ENCODE measurements around the gene MAP3K5. TPM values are rescaled to one million over a fixed set of nuclear protein-coding genes. Genes with fewer than 3 reads are reported as not detected.
"Not testable (repeated sequence)": the region's sequence is repeated elsewhere in the genome, so short reads cannot be mapped to it uniquely, and the experiment has no call there.

The MAP3K5 gene
- total RNA-seq, 1 donor from 2014 or later, result 0.09 TPM

- TF ChIP-seq CTCF (conservative IDR thresholded peaks at IDR 0.05), result no peak
- no peak for DNase-seq (ENCODE audit: low read depth, low spot score)
- peaks cover 7% of the 10 kb centered on the region for H3K9me3 Mint-ChIP-seq
- no peaks in the 10 kb centered on the region for H3K36me3 Mint-ChIP-seq (ENCODE audit: low read depth)
- no peak overlapping the region for H3K4me3 Mint-ChIP-seq
- no peak overlapping the region for H3K27ac Mint-ChIP-seq (ENCODE audit: unreplicated experiment)
- H3K27me3 Mint-ChIP-seq (ENCODE audit: low read depth), result no peaks in the 10 kb centered on the region
- H3K4me1 Mint-ChIP-seq, result no peaks in the 10 kb centered on the region
Observed at GRCh38 chr6:136594671-136595070, 197.6 kb downstream of the MAP3K5 start.

- H3K36me3 Mint-ChIP-seq (ENCODE audit: low read depth), result no peaks in the 10 kb centered on the region
Observed at GRCh38 chr6:136593748-136594490, 198.4 kb downstream of the MAP3K5 start.

GRCh38 chr6:136592930-136593673 lies 199.2 kb downstream of the MAP3K5 start:
- Mint-ChIP-seq H3K4me1 (no peaks in the 10 kb centered on the region), H3K27me3 (ENCODE audit: low read depth) (no peaks in the 10 kb centered on the region), H3K4me3 (no peak overlapping the region), H3K27ac (ENCODE audit: unreplicated experiment) (no peak overlapping the region), H3K36me3 (ENCODE audit: low read depth) (no peaks in the 10 kb centered on the region), H3K9me3 (peaks cover 7% of the 10 kb centered on the region)
- DNase-seq (ENCODE audit: low read depth, low spot score), result no peak
- TF ChIP-seq CTCF (conservative IDR thresholded peaks at IDR 0.05), result no peak

More at GRCh38 chr6:136593748-136594490, 198.4 kb downstream of the MAP3K5 start:
- no peaks in the 10 kb centered on the region for H3K4me1 Mint-ChIP-seq
- H3K27ac Mint-ChIP-seq (ENCODE audit: unreplicated experiment), result no peak overlapping the region
- H3K4me3 Mint-ChIP-seq, result no peak overlapping the region
- H3K27me3 Mint-ChIP-seq (ENCODE audit: low read depth), result no peaks in the 10 kb centered on the region
- no peak for DNase-seq (ENCODE audit: low read depth, low spot score)
- H3K9me3 Mint-ChIP-seq, result peaks cover 7% of the 10 kb centered on the region
- no peak for TF ChIP-seq CTCF (conservative IDR thresholded peaks at IDR 0.05)

- Mint-ChIP-seq H3K27ac (ENCODE audit: unreplicated experiment) (no peak overlapping the region), H3K36me3 (ENCODE audit: low read depth) (no peaks in the 10 kb centered on the region), H3K27me3 (ENCODE audit: low read depth) (no peaks in the 10 kb centered on the region), H3K4me3 (no peak overlapping the region), H3K4me1 (no peaks in the 10 kb centered on the region), H3K9me3 (peaks cover 7% of the 10 kb centered on the region)
- DNase-seq (ENCODE audit: low read depth, low spot score), result no peak
- TF ChIP-seq CTCF (conservative IDR thresholded peaks at IDR 0.05), result no peak
Observed at GRCh38 chr6:136591617-136592016, 200.7 kb downstream of the MAP3K5 start.

GRCh38 chr6:136590846-136591245 lies 201.4 kb downstream of the MAP3K5 start:
- H3K4me3 Mint-ChIP-seq, H3K4me1 Mint-ChIP-seq: not testable (repeated sequence)

GRCh38 chr6:136587527-136587926 lies 204.8 kb downstream of the MAP3K5 start:
- Mint-ChIP-seq H3K27me3 (ENCODE audit: low read depth) (no peaks in the 10 kb centered on the region), H3K36me3 (ENCODE audit: low read depth) (no peaks in the 10 kb centered on the region), H3K4me1 (no peaks in the 10 kb centered on the region), H3K9me3 (peaks cover 7% of the 10 kb centered on the region), H3K27ac (ENCODE audit: unreplicated experiment) (no peak overlapping the region), H3K4me3 (no peak overlapping the region)
- DNase-seq (ENCODE audit: low read depth, low spot score), result no peak
- no peak for TF ChIP-seq CTCF (conservative IDR thresholded peaks at IDR 0.05)

More at GRCh38 chr6:136590846-136591245, 201.4 kb downstream of the MAP3K5 start:
- not testable (repeated sequence) for H3K36me3 Mint-ChIP-seq (ENCODE audit: low read depth); H3K9me3 Mint-ChIP-seq; H3K27me3 Mint-ChIP-seq (ENCODE audit: low read depth); DNase-seq (ENCODE audit: low read depth, low spot score); H3K27ac Mint-ChIP-seq (ENCODE audit: unreplicated experiment)
